ENCODE results near the gene TRNAU1AP. TPM values are rescaled to one million over a fixed set of nuclear protein-coding genes. Genes with fewer than 3 reads are reported as not detected.

Gene TRNAU1AP
- total and polyA plus RNA-seq, 2 of the 13 experiments (the other 11 are each of a cell fraction or from before 2014, with no cell fraction given), result 29.0 to 42.9 TPM

GRCh38 chr1:28518745-28519341, 34.0 kb upstream of the TRNAU1AP start (continued):
- TF ChIP-seq ZNF609 (CRISPR knock-in tag; IDR thresholded peaks at IDR 0.05; ENCODE audit: borderline replicate concordance) (no peak), MEF2D (CRISPR knock-in tag; IDR thresholded peaks at IDR 0.05) (peak; percentile 54), ZNF674 (CRISPR knock-in tag; IDR thresholded peaks at IDR 0.05; ENCODE audit: low read depth) (no peak), BCL6 (CRISPR knock-in tag; IDR thresholded peaks at IDR 0.05) (0 out of 2 replicates have a peak, but pooled peaks have one; percentile 12), KLF9 (CRISPR knock-in tag; IDR thresholded peaks at IDR 0.05; ENCODE audit: low read depth) (0 out of 2 replicates have a peak, but pooled peaks have one; percentile 51), HMG20A (CRISPR knock-in tag; IDR thresholded peaks at IDR 0.05; ENCODE audit: borderline replicate concordance) (peak; percentile 34; the same call in 1 of the 2 replicates), RARA (CRISPR knock-in tag; IDR thresholded peaks at IDR 0.05) (peak; percentile 71), AGO2 (optimal IDR thresholded peaks at IDR 0.05; ENCODE audit: low read depth, low read length) (no peak), GRHL1 (CRISPR knock-in tag; conservative IDR thresholded peaks at IDR 0.05) (no peak), SAP130 (CRISPR knock-in tag; IDR thresholded peaks at IDR 0.05; ENCODE audit: low read depth) (peak; percentile 82), CHD2 (IDR thresholded peaks at IDR 0.05; ENCODE audit: low read depth, low read length) (no peak), ZNF781 (CRISPR knock-in tag; IDR thresholded peaks at IDR 0.05; ENCODE audit: borderline replicate concordance, not compliant biosample characterization) (no peak), MTF2 (CRISPR knock-in tag; IDR thresholded peaks at IDR 0.05; ENCODE audit: borderline replicate concordance) (no peak), MLLT10 (CRISPR knock-in tag; IDR thresholded peaks at IDR 0.05) (no peak), KLF16 (CRISPR knock-in tag; IDR thresholded peaks at IDR 0.05) (peak in 1 of 2 experiments; percentile 58; a peak in 1 of 4 replicates), RXRB (CRISPR knock-in tag; IDR thresholded peaks at IDR 0.05; ENCODE audit: borderline replicate concordance) (peak; percentile 46; the same call in 1 of the 2 replicates), PAX8 (CRISPR knock-in tag; IDR thresholded peaks at IDR 0.05; ENCODE audit: borderline replicate concordance) (no peak)
